Hepatocyte (in vitro differentiated cells): ENCODE results near the gene OSBPL3. TPM values are rescaled to one million over a fixed set of nuclear protein-coding genes. Genes with fewer than 3 reads are reported as not detected.

Experiments
- DNase-seq: peaks from one replicate; pipeline ENCODE4 v3.0.0-alpha.2; 2016; ENCODE audit warnings: low spot score
- H2AFZ ChIP-seq: fragments of 200-600 bp; sonication (generic); 2 replicates; pipeline ENCODE4 v1.6.0; 2016; ENCODE audit warnings: antibody characterized with exemption, mild to moderate bottlenecking
- H3K27ac ChIP-seq: fragments of 200-600 bp; sonication (generic); 2 replicates; pipeline ENCODE4 v1.5.1; 2016; ENCODE audit warnings: mild to moderate bottlenecking
- H3K27me3 ChIP-seq: fragments of 200-600 bp; sonication (generic); 2 replicates; pipeline ENCODE4 v1.6.1; 2016
- H3K36me3 ChIP-seq: fragments of 200-600 bp; sonication (generic); replicated peaks from 2 replicates; pipeline ENCODE4 v1.5.1; 2016; ENCODE audit warnings: low read depth; ENCODE audit not compliant: insufficient read depth
- H3K4me1 ChIP-seq: fragments of 200-600 bp; sonication (generic); 2 replicates; pipeline ENCODE4 v1.5.1; 2016; ENCODE audit warnings: mild to moderate bottlenecking, moderate library complexity; ENCODE audit not compliant: insufficient read depth
- H3K4me2 ChIP-seq: fragments of 200-600 bp; sonication (generic); 2 replicates; pipeline ENCODE4 v1.6.0; 2016
- H3K4me3 ChIP-seq: fragments of 200-600 bp; sonication (generic); 2 replicates; pipeline ENCODE4 v1.5.1; 2016; ENCODE audit warnings: mild to moderate bottlenecking
- H3K79me2 ChIP-seq: fragments of 200-600 bp; sonication (generic); 2 replicates; pipeline ENCODE4 v1.6.0; 2017; ENCODE audit warnings: mild to moderate bottlenecking
- H3K9me2 ChIP-seq: fragments of 200-600 bp; sonication (generic); replicated peaks from 2 replicates; pipeline ENCODE4 v1.6.0; 2017; ENCODE audit warnings: mild to moderate bottlenecking; ENCODE audit not compliant: insufficient read depth
- H3K9me3 ChIP-seq: fragments of 200-600 bp; sonication (generic); 2 replicates; pipeline ENCODE4 v1.5.1; 2016; ENCODE audit warnings: low read depth, mild to moderate bottlenecking
- H4K20me1 ChIP-seq: fragments of 200-600 bp; sonication (generic); 2 replicates; pipeline ENCODE4 v1.6.0; 2016; ENCODE audit warnings: mild to moderate bottlenecking; ENCODE audit not compliant: insufficient read depth, poor library complexity, severe bottlenecking
- CTCF ChIP-seq: fragments of 200-600 bp; sonication (generic); IDR thresholded peaks from 2 replicates; pipeline ENCODE4 v1.5.1; 2016; ENCODE audit warnings: antibody characterized with exemption, mild to moderate bottlenecking; ENCODE audit not compliant: poor library complexity
- EZH2 ChIP-seq: fragments of 200-600 bp; sonication (generic); IDR thresholded peaks from 2 replicates; pipeline ENCODE4 v1.6.1; 2016; ENCODE audit warnings: antibody characterized with exemption, mild to moderate bottlenecking, borderline replicate concordance
- EZH2phosphoT487 ChIP-seq: fragments of 200-600 bp; sonication (generic); IDR thresholded peaks from one replicate; pipeline ENCODE4 v1.6.1; 2018; ENCODE audit warnings: antibody characterized with exemption, mild to moderate bottlenecking, low read depth, moderate library complexity; ENCODE audit not compliant: unreplicated experiment, severe bottlenecking
- WGBS: methylation state at CpG from one replicate; pipeline ENCODE4 v1.1.6; 2016; ENCODE audit warnings: low lambda C conversion rate; ENCODE audit errors: missing lambda C conversion rate; 5-methylcytosine and 5-hydroxymethylcytosine counted together
- polyA plus RNA-seq: library from polyadenylated mRNA; unstranded; fragments of >200 nt; fragmentation: Nextera tagmentation; extraction: Ambion mirVana; gene quantifications from 2 replicates; pipeline ENCODE4 v1.2.1, GENCODE V29; 2016
- total RNA-seq: library from RNA; depleted of rRNA; stranded (reverse); fragments of >200 nt; gene quantifications from 2 replicates; pipeline ENCODE4 v1.2.3, GENCODE V29; 2014

OSBPL3 gene
- total and polyA plus RNA-seq, 2 experiments from 2014 or later: 11.4 to 18.0 TPM

GRCh38 chr7:24975172-24975571, 4.8 kb downstream of the OSBPL3 start:
- peaks cover 88% of the 10 kb centered on the region for H3K79me2 ChIP-seq
- no peak for TF ChIP-seq EZH2
- TF ChIP-seq CTCF: no peak
- TF ChIP-seq EZH2phosphoT487: no peak
- peaks cover 8% of the 10 kb centered on the region for H3K4me1 ChIP-seq
- H2AFZ ChIP-seq: no peak overlapping the region
- 95% methylated on average over 3 of the region's 3 CpGs for WGBS
- no peaks in the 10 kb centered on the region for H3K27me3 ChIP-seq
- no peak for DNase-seq
- no peaks in the 10 kb centered on the region for H3K36me3 ChIP-seq
- no peaks in the 10 kb centered on the region for H4K20me1 ChIP-seq
- H3K4me3 ChIP-seq: no peak overlapping the region
- H3K9me2 ChIP-seq: no peaks in the 10 kb centered on the region
- H3K9me3 ChIP-seq: no peaks in the 10 kb centered on the region
- no peak overlapping the region for H3K4me2 ChIP-seq
- H3K27ac ChIP-seq: no peak overlapping the region

DNA sequence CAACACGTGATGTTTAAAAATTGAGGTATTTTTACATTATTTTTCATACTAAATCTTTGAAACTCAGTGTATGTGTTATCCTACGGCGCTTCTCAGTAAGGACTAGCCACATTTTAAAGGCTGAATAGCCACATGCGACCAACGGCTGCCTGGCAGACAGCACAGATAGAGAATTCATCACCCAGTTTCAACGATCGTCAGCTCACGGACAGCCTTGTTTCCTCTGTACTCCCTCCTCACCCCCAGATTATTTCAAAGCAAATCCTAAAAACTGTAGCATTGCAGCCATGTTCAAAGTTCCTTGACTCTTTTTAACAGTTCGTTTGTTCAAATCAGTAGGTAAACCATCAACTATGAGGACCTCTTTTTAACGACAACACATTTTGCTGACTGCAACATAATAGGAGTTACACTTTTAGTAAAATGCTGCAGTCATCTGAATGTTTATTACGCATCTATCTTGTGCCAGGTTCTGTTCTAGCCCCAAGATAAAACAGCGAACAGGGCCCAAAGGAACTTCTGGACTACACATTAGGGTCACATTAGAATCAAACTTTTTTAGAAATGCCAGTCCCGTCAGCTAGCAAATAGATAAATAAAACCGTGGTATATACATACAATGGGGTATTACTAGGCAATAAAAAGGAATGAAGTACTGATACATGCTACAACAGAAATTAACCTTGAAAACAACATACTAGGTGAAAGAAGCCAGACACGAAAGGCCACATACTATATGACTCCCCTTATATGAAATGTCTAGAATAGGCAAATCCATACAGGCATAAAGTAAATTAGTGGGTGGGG, 5.7 kb downstream of the OSBPL3 start:
- Histone ChIP-seq H3K4me1 (peaks cover 8% of the 10 kb centered on the region), H3K9me2 (no peaks in the 10 kb centered on the region), H3K4me3 (no peak overlapping the region), H3K4me2 (no peak overlapping the region), H3K27me3 (no peaks in the 10 kb centered on the region), H4K20me1 (no peaks in the 10 kb centered on the region), H3K27ac (no peak overlapping the region), H2AFZ (no peak overlapping the region), H3K36me3 (no peaks in the 10 kb centered on the region), H3K79me2 (peaks cover 98% of the 10 kb centered on the region), H3K9me3 (no peaks in the 10 kb centered on the region)
- TF ChIP-seq EZH2 (no peak), CTCF (no peak), EZH2phosphoT487 (no peak)
- no peak for DNase-seq
- 86% methylated on average over 15 of the region's 15 CpGs for WGBS

GRCh38 chr7:24972991-24973390, 7.0 kb downstream of the OSBPL3 start:
- DNase-seq: no peak
- H3K27me3 ChIP-seq: no peaks in the 10 kb centered on the region
- H4K20me1 ChIP-seq: no peaks in the 10 kb centered on the region
- no peaks in the 10 kb centered on the region for H3K9me2 ChIP-seq
- no peaks in the 10 kb centered on the region for H3K36me3 ChIP-seq
- TF ChIP-seq CTCF: no peak
- no peak for TF ChIP-seq EZH2
- TF ChIP-seq EZH2phosphoT487: no peak
- peaks cover 98% of the 10 kb centered on the region for H3K79me2 ChIP-seq
- H3K9me3 ChIP-seq: no peaks in the 10 kb centered on the region
- no peak overlapping the region for H3K4me3 ChIP-seq
- no peak overlapping the region for H2AFZ ChIP-seq
- peaks cover 8% of the 10 kb centered on the region for H3K4me1 ChIP-seq
- H3K27ac ChIP-seq: no peak overlapping the region
- H3K4me2 ChIP-seq: no peak overlapping the region

GRCh38 chr7:24972166-24972477, 7.9 kb downstream of the OSBPL3 start:
- Histone ChIP-seq H3K4me2 (no peak overlapping the region), H3K27ac (no peak overlapping the region), H3K9me2 (no peaks in the 10 kb centered on the region), H3K27me3 (no peaks in the 10 kb centered on the region), H4K20me1 (no peaks in the 10 kb centered on the region), H3K4me1 (peaks cover 8% of the 10 kb centered on the region), H3K4me3 (no peak overlapping the region), H3K36me3 (no peaks in the 10 kb centered on the region), H3K79me2 (peaks cover 97% of the 10 kb centered on the region), H3K9me3 (no peaks in the 10 kb centered on the region), H2AFZ (no peak overlapping the region)
- 82% methylated on average over 1 of the region's 1 CpG for WGBS
- TF ChIP-seq CTCF (no peak), EZH2 (no peak), EZH2phosphoT487 (no peak)
- DNase-seq: no peak
